Panc1 (cell line): ENCODE measurements around the gene SLC4A4. TPM values are rescaled to one million over a fixed set of nuclear protein-coding genes. Genes with fewer than 3 reads are reported as not detected.

Experiments
- ATAC-seq: fragments of 200-7000 bp; cut with Tn5 transposase; 2 replicates; pipeline ENCODE4 v1.9.1; 2020; ENCODE audit warnings: mild to moderate bottlenecking, moderate library complexity
- BruUV-seq: library from RNA; stranded (reverse); fragments of 400-500 nt; replicated peaks from 2 replicates; lab custom pipeline; 2021; lab: Mats Ljungman, UMichigan
- CTCF ChIA-PET: fragments of 300-600 bp; sonication (Branson Sonifier 250); formaldehyde crosslinking; loops from one replicate; lab custom pipeline; 2022; ENCODE audit warnings: antibody characterized with exemption; lab: Charles Lee
- POLR2A ChIA-PET: fragments of 300-600 bp; sonication (Branson Sonifier 250); formaldehyde crosslinking; loops from one replicate; lab custom pipeline; 2022; ENCODE audit warnings: antibody characterized with exemption; lab: Charles Lee
- DNase-seq: peaks from one replicate; pipeline ENCODE4 v3.0.0-alpha.2; 2010; ENCODE audit warnings: low read depth, low spot score
- H3K27ac ChIP-seq: 2 replicates; pipeline ENCODE4 v1.5.1; 2011; ENCODE audit warnings: mild to moderate bottlenecking, low read length, inconsistent platforms
- H3K27me3 ChIP-seq: fragments of 200-500 bp; sonication (Bioruptor generic); 2 replicates; pipeline ENCODE4 v1.6.0; 2014; ENCODE audit warnings: low read length, inconsistent platforms; ENCODE audit not compliant: control insufficient read depth, insufficient read depth
- H3K36me3 ChIP-seq: fragments of 200-500 bp; sonication (Bioruptor generic); 2 replicates; pipeline ENCODE4 v1.5.1; 2014; ENCODE audit warnings: inconsistent platforms, mild to moderate bottlenecking, low read length, moderate library complexity; ENCODE audit not compliant: control insufficient read depth, insufficient read depth
- H3K4me1 ChIP-seq: 2 replicates; pipeline ENCODE4 v1.5.1; 2011; ENCODE audit warnings: inconsistent platforms, mild to moderate bottlenecking, low read length, moderate library complexity; ENCODE audit not compliant: control insufficient read depth, insufficient read depth
- H3K4me3 ChIP-seq, 2 experiments: 2 replicates each; pipeline ENCODE4 v1.5.1; 2011 to 2012; ENCODE audit warnings: low read depth in 2 of 2, low read length in 2 of 2, mild to moderate bottlenecking in 2 of 2, inconsistent platforms in 1 of 2, moderate library complexity in 1 of 2
- H3K9me3 ChIP-seq: fragments of 200-500 bp; sonication (Bioruptor generic); 2 replicates; pipeline ENCODE4 v1.5.1; 2014; ENCODE audit warnings: low read depth, mild to moderate bottlenecking, inconsistent platforms, low read length, moderate library complexity; ENCODE audit not compliant: control insufficient read depth, insufficient read depth
- CTCF ChIP-seq: fragments of 450-650 bp; IDR thresholded peaks from 2 replicates; pipeline ENCODE4 v1.5.1; 2017; ENCODE audit warnings: mild to moderate bottlenecking
- POLR2AphosphoS5 ChIP-seq: IDR thresholded peaks from 2 replicates; pipeline ENCODE4 v1.6.1; 2012; ENCODE audit warnings: mild to moderate bottlenecking, low read depth, low read length, moderate library complexity
- REST ChIP-seq, 2 experiments: IDR thresholded peaks; 2 replicates each; pipeline ENCODE4 v1.6.1; 2011 to 2012; ENCODE audit warnings: low read depth in 2 of 2, control low read depth in 1 of 2, low read length in 1 of 2, mild to moderate bottlenecking in 1 of 2, moderate library complexity in 1 of 2; ENCODE audit not compliant: insufficient read depth in 1 of 2
- SIN3A ChIP-seq: IDR thresholded peaks from 2 replicates; pipeline ENCODE4 v1.6.1; 2012; ENCODE audit warnings: low read depth, mild to moderate bottlenecking, low read length, moderate library complexity, borderline replicate concordance; ENCODE audit not compliant: insufficient read depth
- TCF7L2 ChIP-seq: IDR thresholded peaks from 2 replicates; pipeline ENCODE4 v1.6.1; 2011; ENCODE audit warnings: mild to moderate bottlenecking, low read depth, low read length, inconsistent platforms
- in situ Hi-C: cut with HindIII; loops from 2 replicates; pipeline ENCODE4 v1.10.0; 2016; ENCODE audit warnings: low sequenced_read_pairs, low pct_unique_long_range_greater_than_20kb
- intact Hi-C: fragments of 100-400 bp; cut with micrococcal nuclease; formaldehyde crosslinking; loops from one replicate; pipeline ENCODE4 v1.10.0; 2022; ENCODE audit not compliant: unreplicated experiment
- total RNA-seq: library from RNA; stranded (reverse); gene quantifications from one replicate; pipeline ENCODE4 v1.2.1, GENCODE V29; 2021; ENCODE audit not compliant: unreplicated experiment

Gene SLC4A4
- total RNA-seq, 1 experiment from 2014 or later = 0.26 TPM

GRCh38 chr4:71595576-71596108, 256.8 kb downstream of the SLC4A4 start:
- ChIA-PET CTCF (no interaction called here), POLR2A (no interaction called here)
- Histone ChIP-seq H3K9me3 (no peaks in the 10 kb centered on the region), H3K27me3 (no peaks in the 10 kb centered on the region), H3K36me3 (no peaks in the 10 kb centered on the region), H3K4me3 (no peak overlapping the region), H3K27ac (no peak overlapping the region), H3K4me1 (no peaks in the 10 kb centered on the region)
- no peak for DNase-seq
- intact Hi-C loops (no loop called here), in situ Hi-C loops (no loop called here)
- ATAC-seq = no peak
- BruUV-seq = no TSS peak
- TF ChIP-seq TCF7L2 (no peak), CTCF (no peak), SIN3A (no peak), POLR2AphosphoS5 (no peak), REST (IDR thresholded peaks at IDR 0.05; ENCODE audit: insufficient read depth in 1 of 2, low read depth in 2 of 2, low read length in 1 of 2) (no peak)

GRCh38 chr4:71599578-71599977, 260.8 kb downstream of the SLC4A4 start:
- no peak for TF ChIP-seq SIN3A
- TF ChIP-seq POLR2AphosphoS5 = no peak
- intact Hi-C loops (no loop called here), in situ Hi-C loops (no loop called here)
- no TSS peak for BruUV-seq
- no peak for DNase-seq
- Histone ChIP-seq H3K27me3 (no peaks in the 10 kb centered on the region), H3K9me3 (no peaks in the 10 kb centered on the region), H3K4me1 (no peaks in the 10 kb centered on the region), H3K4me3 (no peak overlapping the region), H3K36me3 (no peaks in the 10 kb centered on the region), H3K27ac (no peak overlapping the region)
- POLR2A ChIA-PET = no interaction called here
- no peak for ATAC-seq
- CTCF ChIA-PET = interaction anchor here (0.7 kb wide), 2 partner anchors 34 to 111 kb away, joined by 3 read pairs; no protein-coding TSS in a partner anchor

GRCh38 chr4:71602289-71602900, 263.6 kb downstream of the SLC4A4 start:
- BruUV-seq = no TSS peak
- ChIA-PET POLR2A (no interaction called here), CTCF (no interaction called here)
- no peak for DNase-seq
- in situ Hi-C loops (no loop called here), intact Hi-C loops (no loop called here)
- no peak overlapping the region for H3K4me3 ChIP-seq
- H3K27me3 ChIP-seq = no peaks in the 10 kb centered on the region
- H3K9me3 ChIP-seq = no peaks in the 10 kb centered on the region
- H3K4me1 ChIP-seq = no peaks in the 10 kb centered on the region
- no peak overlapping the region for H3K27ac ChIP-seq
- TF ChIP-seq TCF7L2 (no peak), POLR2AphosphoS5 (no peak), SIN3A (no peak), CTCF (no peak), REST (IDR thresholded peaks at IDR 0.05; ENCODE audit: insufficient read depth in 1 of 2, low read depth in 2 of 2, low read length in 1 of 2) (no peak)
- ATAC-seq = no peak
- no peaks in the 10 kb centered on the region for H3K36me3 ChIP-seq
